Measurements from ENCODE around the gene PCDHB8. TPM values are rescaled to one million over a fixed set of nuclear protein-coding genes. Genes with fewer than 3 reads are reported as not detected.
"Not testable (repeated sequence)": the region's sequence is repeated elsewhere in the genome, so short reads cannot be mapped to it uniquely, and the experiment has no call there.

Gene PCDHB8
- total RNA-seq: not detected

- H3K4me1 Mint-ChIP-seq (ENCODE audit: low read depth); intact Hi-C loops (cut with micrococcal nuclease); H3K27ac Mint-ChIP-seq; H3K36me3 Mint-ChIP-seq; H3K4me3 Mint-ChIP-seq; POLR2A ChIA-PET; DNase-seq: not testable (repeated sequence)
- H3K27me3 Mint-ChIP-seq: peaks cover 18% of the 10 kb centered on the region
- H3K9me3 Mint-ChIP-seq: peaks cover 19% of the 10 kb centered on the region
- CTCF ChIA-PET: interaction anchor here (1.2 kb wide), 1 partner anchor 235 kb away, joined by 3 read pairs; the partner anchor contains the start of gene PCDHGA10
Observed at GRCh38 chr5:141177577-141178191, at the start of gene PCDHB8. TSS of gene PCDHB8 (plus strand) at chr5:141177790. CDS start at chr5:141178035, 245 bp downstream.

- Mint-ChIP-seq H3K27ac (no peak within 1 kb of the TSS), H3K9me3 (peaks cover 41% of the 10 kb centered on the region), H3K4me3 (peak within 1 kb of the TSS; percentile 1), H3K36me3 (peaks cover 5% of the 10 kb centered on the region), H3K4me1 (ENCODE audit: low read depth) (peaks cover 6% of the 10 kb centered on the region), H3K27me3 (peaks cover 7% of the 10 kb centered on the region)
- no peak for DNase-seq
- POLR2A ChIA-PET: no interaction called here
- intact Hi-C loops (cut with micrococcal nuclease): no loop called here
- CTCF ChIA-PET: interaction anchor here (1.1 to 1.3 kb wide), 2 partner anchors 40 to 49 kb away, joined by 3 read pairs; no protein-coding TSS in a partner anchor
Observed at GRCh38 chr5:141135030-141135717, 42.4 kb upstream of the PCDHB8 start, which contains the start of gene PCDHB5. TSS of gene PCDHB5 (plus strand) at chr5:141135206. CDS start at chr5:141135435, 229 bp downstream.

DNA sequence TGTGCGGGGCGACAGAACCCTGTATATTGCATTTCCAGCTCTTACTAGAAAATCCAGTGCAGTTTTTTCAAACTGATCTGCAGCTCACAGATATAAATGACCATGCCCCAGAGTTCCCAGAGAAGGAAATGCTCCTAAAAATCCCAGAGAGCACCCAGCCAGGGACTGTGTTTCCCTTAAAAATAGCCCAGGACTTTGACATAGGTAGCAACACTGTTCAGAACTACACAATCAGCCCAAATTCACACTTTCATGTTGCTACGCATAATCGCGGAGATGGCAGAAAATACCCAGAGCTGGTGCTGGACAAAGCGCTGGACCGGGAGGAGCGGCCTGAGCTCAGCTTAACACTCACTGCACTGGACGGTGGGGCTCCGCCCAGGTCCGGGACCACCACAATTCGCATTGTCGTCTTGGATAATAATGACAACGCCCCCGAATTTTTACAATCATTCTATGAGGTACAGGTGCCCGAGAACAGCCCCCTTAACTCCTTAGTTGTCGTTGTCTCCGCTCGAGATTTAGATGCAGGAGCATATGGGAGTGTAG lies 41.8 kb upstream of the PCDHB8 start:
- CTCF ChIA-PET: interaction anchor here (1.1 to 1.3 kb wide), 2 partner anchors 41 to 50 kb away, joined by 3 read pairs; no protein-coding TSS in a partner anchor
- H3K4me1 Mint-ChIP-seq (ENCODE audit: low read depth): peaks cover 6% of the 10 kb centered on the region
- DNase-seq: no peak
- H3K27me3 Mint-ChIP-seq: peaks cover 7% of the 10 kb centered on the region
- intact Hi-C loops (cut with micrococcal nuclease): no loop called here
- no peak overlapping the region for H3K27ac Mint-ChIP-seq
- peaks cover 41% of the 10 kb centered on the region for H3K9me3 Mint-ChIP-seq
- no peak overlapping the region for H3K4me3 Mint-ChIP-seq
- POLR2A ChIA-PET: no interaction called here
- peaks cover 5% of the 10 kb centered on the region for H3K36me3 Mint-ChIP-seq

DNA sequence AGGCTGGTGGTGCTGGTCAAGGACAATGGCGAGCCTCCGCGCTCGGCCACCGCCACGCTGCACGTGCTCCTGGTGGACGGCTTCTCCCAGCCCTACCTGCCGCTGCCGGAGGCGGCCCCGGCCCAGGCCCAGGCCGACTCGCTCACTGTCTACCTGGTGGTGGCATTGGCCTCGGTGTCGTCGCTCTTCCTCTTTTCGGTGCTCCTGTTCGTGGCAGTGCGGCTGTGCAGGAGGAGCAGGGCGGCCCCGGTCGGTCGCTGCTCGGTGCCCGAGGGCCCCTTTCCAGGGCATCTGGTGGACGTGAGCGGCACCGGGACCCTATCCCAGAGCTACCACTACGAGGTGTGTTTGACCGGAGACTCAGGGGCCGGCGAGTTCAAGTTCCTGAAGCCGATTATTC lies 40.2 kb upstream of the PCDHB8 start:
- DNase-seq; H3K4me3 Mint-ChIP-seq; intact Hi-C loops (cut with micrococcal nuclease); POLR2A ChIA-PET; CTCF ChIA-PET; H3K36me3 Mint-ChIP-seq; H3K4me1 Mint-ChIP-seq (ENCODE audit: low read depth); H3K27me3 Mint-ChIP-seq; H3K27ac Mint-ChIP-seq: not testable (repeated sequence)
- H3K9me3 Mint-ChIP-seq: peaks cover 41% of the 10 kb centered on the region

GRCh38 chr5:141149812-141150211 lies 27.8 kb upstream of the PCDHB8 start, which contains the start of gene PCDHB6:
TSS of gene PCDHB6 (plus strand) at chr5:141150057. CDS start at chr5:141150258, 201 bp downstream.
- ChIA-PET CTCF (no interaction called here), POLR2A (no interaction called here)
- H3K36me3 Mint-ChIP-seq: peaks cover 9% of the 10 kb centered on the region
- H3K9me3 Mint-ChIP-seq: peaks cover 19% of the 10 kb centered on the region
- DNase-seq: no peak
- no peak within 1 kb of the TSS for H3K27ac Mint-ChIP-seq
- H3K4me1 Mint-ChIP-seq (ENCODE audit: low read depth): no peaks in the 10 kb centered on the region
- H3K27me3 Mint-ChIP-seq: peaks cover 27% of the 10 kb centered on the region
- H3K4me3 Mint-ChIP-seq: no peak within 1 kb of the TSS
- intact Hi-C loops (cut with micrococcal nuclease): no loop called here

GRCh38 chr5:141150224-141150992 lies 27.2 kb upstream of the PCDHB8 start:
- POLR2A ChIA-PET: no interaction called here
- H3K27me3 Mint-ChIP-seq: peaks cover 27% of the 10 kb centered on the region
- H3K4me1 Mint-ChIP-seq (ENCODE audit: low read depth): no peaks in the 10 kb centered on the region
- H3K27ac Mint-ChIP-seq: no peak overlapping the region
- peaks cover 19% of the 10 kb centered on the region for H3K9me3 Mint-ChIP-seq
- CTCF ChIA-PET: interaction anchor here (0.6 kb wide), 1 partner anchor 170 kb away, joined by 3 read pairs; the partner anchor contains the start of gene TAF7
- H3K36me3 Mint-ChIP-seq: peaks cover 9% of the 10 kb centered on the region
- no peak for DNase-seq
- no peak overlapping the region for H3K4me3 Mint-ChIP-seq
- intact Hi-C loops (cut with micrococcal nuclease): no loop called here

DNA sequence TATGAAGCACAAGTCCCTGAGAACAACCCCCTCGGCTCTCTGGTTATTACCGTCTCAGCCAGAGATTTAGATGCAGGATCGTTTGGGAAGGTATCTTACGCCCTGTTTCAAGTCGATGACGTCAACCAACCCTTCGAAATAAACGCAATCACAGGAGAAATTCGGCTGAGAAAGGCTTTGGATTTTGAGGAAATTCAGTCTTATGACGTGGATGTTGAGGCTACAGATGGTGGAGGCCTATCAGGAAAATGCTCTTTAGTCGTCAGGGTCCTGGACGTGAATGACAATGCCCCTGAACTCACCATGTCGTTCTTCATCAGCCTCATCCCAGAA lies 26.6 kb upstream of the PCDHB8 start:
- no peak overlapping the region for H3K4me3 Mint-ChIP-seq
- H3K4me1 Mint-ChIP-seq (ENCODE audit: low read depth): no peaks in the 10 kb centered on the region
- POLR2A ChIA-PET: no interaction called here
- no peak for DNase-seq
- CTCF ChIA-PET: interaction anchor here (0.6 kb wide), 1 partner anchor 170 kb away, joined by 3 read pairs; the partner anchor contains the start of gene TAF7
- peaks cover 9% of the 10 kb centered on the region for H3K36me3 Mint-ChIP-seq
- intact Hi-C loops (cut with micrococcal nuclease): no loop called here
- peaks cover 27% of the 10 kb centered on the region for H3K27me3 Mint-ChIP-seq
- H3K9me3 Mint-ChIP-seq: peaks cover 19% of the 10 kb centered on the region
- H3K27ac Mint-ChIP-seq: no peak overlapping the region

DNA sequence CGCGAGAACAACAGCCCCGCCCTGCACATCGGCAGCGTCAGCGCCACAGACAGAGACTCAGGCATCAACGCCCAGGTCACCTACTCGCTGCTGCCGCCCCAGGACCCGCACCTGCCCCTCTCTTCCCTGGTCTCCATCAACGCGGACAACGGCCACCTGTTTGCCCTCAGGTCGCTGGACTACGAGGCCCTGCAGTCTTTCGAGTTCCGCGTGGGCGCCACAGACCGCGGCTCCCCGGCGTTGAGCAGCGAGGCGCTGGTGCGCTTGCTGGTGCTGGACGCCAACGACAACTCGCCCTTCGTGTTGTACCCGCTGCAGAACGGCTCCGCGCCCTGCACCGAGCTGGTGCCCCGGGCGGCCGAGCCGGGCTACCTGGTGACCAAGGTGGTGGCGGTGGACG lies 26.0 kb upstream of the PCDHB8 start:
- POLR2A ChIA-PET; DNase-seq; intact Hi-C loops (cut with micrococcal nuclease); H3K4me3 Mint-ChIP-seq; H3K4me1 Mint-ChIP-seq (ENCODE audit: low read depth); H3K27ac Mint-ChIP-seq: not testable (repeated sequence)
- CTCF ChIA-PET: interaction anchor here (0.6 kb wide), 1 partner anchor 287 kb away, joined by 3 read pairs; no protein-coding TSS in a partner anchor
- peaks cover 10% of the 10 kb centered on the region for H3K36me3 Mint-ChIP-seq
- H3K9me3 Mint-ChIP-seq: peaks cover 19% of the 10 kb centered on the region
- peaks cover 34% of the 10 kb centered on the region for H3K27me3 Mint-ChIP-seq

DNA sequence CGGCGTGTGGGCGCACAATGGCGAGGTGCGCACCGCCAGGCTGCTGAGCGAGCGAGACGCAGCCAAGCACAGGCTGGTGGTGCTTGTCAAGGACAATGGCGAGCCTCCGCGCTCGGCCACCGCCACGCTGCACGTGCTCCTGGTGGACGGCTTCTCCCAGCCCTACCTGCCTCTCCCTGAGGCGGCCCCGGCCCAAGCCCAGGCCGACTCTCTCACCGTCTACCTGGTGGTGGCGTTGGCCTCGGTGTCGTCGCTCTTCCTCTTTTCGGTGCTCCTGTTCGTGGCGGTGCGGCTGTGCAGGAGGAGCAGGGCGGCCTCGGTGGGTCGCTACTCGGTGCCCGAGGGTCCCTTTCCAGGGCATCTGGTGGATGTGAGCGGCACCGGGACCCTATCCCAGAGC lies 25.5 kb upstream of the PCDHB8 start:
- Mint-ChIP-seq H3K36me3 (peaks cover 12% of the 10 kb centered on the region), H3K27me3 (peaks cover 39% of the 10 kb centered on the region), H3K9me3 (peaks cover 21% of the 10 kb centered on the region)
- intact Hi-C loops (cut with micrococcal nuclease); H3K4me3 Mint-ChIP-seq; H3K27ac Mint-ChIP-seq; H3K4me1 Mint-ChIP-seq (ENCODE audit: low read depth); POLR2A ChIA-PET; DNase-seq: not testable (repeated sequence)
- CTCF ChIA-PET: interaction anchor here (0.6 kb wide), 1 partner anchor 288 kb away, joined by 3 read pairs; no protein-coding TSS in a partner anchor

DNA sequence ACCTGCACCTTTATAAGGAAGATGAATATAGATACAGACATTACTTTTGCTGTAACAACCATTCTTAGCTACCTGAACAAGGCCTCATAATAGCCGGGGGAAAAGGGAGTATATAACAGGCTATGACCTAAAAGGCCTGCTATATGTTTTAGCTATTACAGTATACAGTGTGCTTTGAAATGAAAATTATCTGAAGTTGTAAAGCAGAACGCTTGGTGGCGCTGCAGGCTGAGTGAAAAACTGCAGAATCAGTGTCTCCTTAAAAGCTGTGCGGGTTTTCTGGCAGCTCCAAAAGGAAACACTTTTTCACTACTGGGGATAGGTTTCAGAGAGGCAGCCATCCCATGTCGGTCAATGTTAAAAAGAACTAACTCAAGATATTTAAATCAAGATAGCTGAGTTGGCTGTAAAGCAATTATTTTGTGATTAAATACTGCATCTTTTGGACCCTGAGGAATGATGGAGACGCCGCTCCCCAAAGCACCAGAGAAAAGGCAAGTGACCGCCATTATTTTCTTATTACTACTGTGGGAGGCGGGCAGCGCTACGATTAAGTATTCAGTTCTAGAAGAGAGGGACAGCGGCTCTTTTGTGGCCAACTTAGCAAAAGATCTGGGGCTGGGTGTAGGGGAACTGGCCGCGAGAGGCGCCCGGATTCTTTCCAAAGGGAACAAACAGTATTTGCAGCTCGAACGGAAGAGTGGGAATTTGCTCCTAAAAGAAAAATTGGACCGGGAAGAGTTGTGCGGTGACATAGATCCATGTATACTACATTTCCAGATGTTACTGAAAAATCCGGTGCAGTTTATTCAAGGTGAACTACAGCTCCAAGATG lies 21.8 kb upstream of the PCDHB8 start:
- intact Hi-C loops (cut with micrococcal nuclease): no loop called here
- H3K4me3 Mint-ChIP-seq: no peak overlapping the region
- ChIA-PET CTCF (no interaction called here), POLR2A (no interaction called here)
- peaks cover 10% of the 10 kb centered on the region for H3K36me3 Mint-ChIP-seq
- DNase-seq: no peak
- peaks cover 34% of the 10 kb centered on the region for H3K27me3 Mint-ChIP-seq
- H3K9me3 Mint-ChIP-seq: peaks cover 23% of the 10 kb centered on the region
- H3K4me1 Mint-ChIP-seq (ENCODE audit: low read depth): no peaks in the 10 kb centered on the region
- no peak overlapping the region for H3K27ac Mint-ChIP-seq

GRCh38 chr5:141157356-141157755 lies 20.2 kb upstream of the PCDHB8 start:
- CTCF ChIA-PET; POLR2A ChIA-PET; H3K4me1 Mint-ChIP-seq (ENCODE audit: low read depth); DNase-seq; H3K27ac Mint-ChIP-seq; H3K4me3 Mint-ChIP-seq; intact Hi-C loops (cut with micrococcal nuclease); H3K36me3 Mint-ChIP-seq: not testable (repeated sequence)
- H3K27me3 Mint-ChIP-seq: peaks cover 24% of the 10 kb centered on the region
- peaks cover 14% of the 10 kb centered on the region for H3K9me3 Mint-ChIP-seq
